ENCODE measurements around the gene IP6K1.
"Not testable (repeated sequence)": the region's sequence is repeated elsewhere in the genome, so short reads cannot be mapped to it uniquely, and the experiment has no call there.

IP6K1 gene

GRCh38 chr3:49761661-49762060 lies 24.7 kb downstream of the IP6K1 start:
- no peak for DNase-seq

GRCh38 chr3:49759226-49759625 lies 27.1 kb downstream of the IP6K1 start:
- no peak for DNase-seq

DNA sequence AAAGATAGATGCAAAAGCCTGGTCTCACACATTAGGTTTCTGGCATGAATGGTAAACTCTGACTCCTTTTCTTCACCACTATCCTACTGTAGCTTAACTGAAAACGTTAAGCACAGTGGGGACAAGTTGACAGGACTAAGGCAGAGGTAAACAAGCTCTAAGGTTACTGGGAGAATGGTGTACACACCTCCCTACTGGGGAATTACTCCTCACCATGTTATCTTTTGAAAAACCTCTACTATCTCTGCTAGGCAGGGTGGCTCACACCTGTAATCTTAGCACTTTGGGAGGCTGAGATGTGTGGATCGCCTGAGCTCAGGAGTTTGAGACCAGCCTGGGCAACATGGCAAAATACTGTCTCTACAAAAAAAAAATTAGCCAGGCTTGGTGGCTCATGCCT lies 29.1 kb downstream of the IP6K1 start:
- no peak for DNase-seq

DNA sequence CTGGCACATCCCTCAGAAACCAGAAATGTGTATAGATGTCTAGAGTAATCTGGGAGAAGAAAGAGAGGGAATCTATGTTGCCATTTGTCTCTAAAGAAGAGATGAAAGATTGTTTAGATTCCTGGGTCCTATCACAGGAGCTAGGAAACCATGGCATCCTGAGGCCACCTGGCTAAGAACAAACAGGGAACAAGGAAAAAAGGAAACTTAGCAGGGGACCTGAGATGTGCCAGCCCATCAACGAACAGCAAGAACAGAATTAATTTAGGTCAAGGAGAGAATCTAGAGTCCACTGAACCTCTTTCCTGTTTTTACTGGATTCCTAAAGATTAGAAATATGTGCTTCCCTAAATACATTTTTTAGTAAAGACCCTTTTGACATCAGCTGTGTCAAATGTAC lies 30.3 kb downstream of the IP6K1 start:
- DNase-seq, result no peak

DNA sequence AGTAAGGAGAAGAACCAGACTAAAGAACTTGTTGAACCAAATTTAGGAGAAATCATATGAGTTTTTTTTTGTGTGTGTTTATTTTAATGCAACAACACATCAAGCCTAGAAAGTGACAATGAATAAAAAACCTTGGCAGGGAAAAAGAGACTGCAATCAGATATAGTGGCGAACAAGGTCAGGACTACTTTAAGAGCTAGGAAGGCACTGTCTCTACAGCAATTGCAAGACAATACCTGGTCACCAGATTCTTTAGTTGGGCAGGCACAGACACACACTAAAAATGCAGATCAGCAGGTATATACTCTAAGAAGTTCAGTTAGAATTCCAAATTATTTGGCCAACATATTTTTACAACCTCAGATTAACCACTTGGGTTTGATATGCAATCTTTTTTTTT lies 31.8 kb downstream of the IP6K1 start:
- DNase-seq, result no peak

- no peak for DNase-seq
Observed at GRCh38 chr3:49751501-49751900, 34.8 kb downstream of the IP6K1 start.

- DNase-seq, result no peak
Observed at GRCh38 chr3:49750056-49750455, 36.3 kb downstream of the IP6K1 start.

DNA sequence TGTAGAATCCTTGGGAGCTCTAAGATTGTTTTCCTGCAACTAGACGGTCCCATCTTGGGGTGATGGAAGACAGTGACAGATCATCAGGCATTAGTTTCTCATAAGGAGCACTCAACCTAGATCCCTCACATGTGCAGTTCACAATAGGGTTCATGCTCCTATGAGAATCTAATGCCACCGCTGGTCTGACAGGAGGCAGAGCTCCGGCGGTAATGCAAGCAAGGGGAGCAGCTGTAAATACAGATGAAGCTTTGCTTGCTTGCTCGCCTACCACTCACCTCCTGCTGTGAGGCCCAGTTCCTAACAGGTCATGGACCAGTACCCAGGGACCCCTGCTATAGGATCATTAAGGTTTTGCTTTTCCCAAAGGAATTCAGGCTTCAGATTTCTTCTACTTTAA lies 37.5 kb downstream of the IP6K1 start:
- DNase-seq, result not testable (repeated sequence)

GRCh38 chr3:49747792-49748480 lies 38.4 kb downstream of the IP6K1 start:
- DNase-seq, result no peak

- DNase-seq, result no peak
Observed at GRCh38 chr3:49745986-49746385, 40.4 kb downstream of the IP6K1 start.

DNA sequence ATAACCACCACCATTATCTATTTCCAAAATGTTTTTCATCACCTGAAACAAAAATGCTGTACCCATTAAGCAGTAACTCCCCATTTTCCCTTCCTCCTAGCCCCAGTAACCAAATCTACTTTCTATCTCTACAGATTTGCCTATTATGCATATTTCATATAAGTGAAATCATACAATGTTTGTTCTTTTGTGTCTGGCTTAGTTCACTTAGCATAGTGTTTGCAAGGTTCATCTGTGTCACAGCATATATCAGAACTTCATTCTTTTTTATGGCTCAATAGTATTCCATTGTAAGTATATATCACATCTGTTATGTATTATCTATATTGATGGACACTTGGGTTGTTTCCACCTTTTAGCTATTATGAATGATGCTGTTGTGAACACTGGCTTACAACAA lies 45.9 kb downstream of the IP6K1 start:
- DNase-seq, result no peak

- DNase-seq, result no peak
Observed at GRCh38 chr3:49738067-49738713, 48.2 kb downstream of the IP6K1 start.

DNA sequence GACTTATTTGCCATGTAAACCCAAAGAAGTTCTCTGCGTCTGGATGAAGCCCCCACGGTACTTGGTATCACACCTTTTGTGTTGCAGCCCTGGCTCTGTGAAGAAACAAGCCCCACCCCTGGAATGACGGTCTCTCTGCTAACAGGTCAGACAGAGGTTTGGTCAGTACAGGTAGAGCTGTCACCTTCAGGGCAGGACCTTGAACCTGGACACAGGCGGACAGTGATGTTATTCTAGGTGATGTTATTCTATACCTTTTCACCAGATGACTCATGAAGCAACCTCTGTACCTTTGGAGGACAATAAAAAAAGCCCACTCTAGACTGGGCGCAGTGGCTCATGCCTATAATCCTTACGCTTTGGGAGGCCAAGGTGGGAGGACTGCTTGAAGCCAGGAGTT lies 51.6 kb downstream of the IP6K1 start:
- DNase-seq, result no peak

DNA sequence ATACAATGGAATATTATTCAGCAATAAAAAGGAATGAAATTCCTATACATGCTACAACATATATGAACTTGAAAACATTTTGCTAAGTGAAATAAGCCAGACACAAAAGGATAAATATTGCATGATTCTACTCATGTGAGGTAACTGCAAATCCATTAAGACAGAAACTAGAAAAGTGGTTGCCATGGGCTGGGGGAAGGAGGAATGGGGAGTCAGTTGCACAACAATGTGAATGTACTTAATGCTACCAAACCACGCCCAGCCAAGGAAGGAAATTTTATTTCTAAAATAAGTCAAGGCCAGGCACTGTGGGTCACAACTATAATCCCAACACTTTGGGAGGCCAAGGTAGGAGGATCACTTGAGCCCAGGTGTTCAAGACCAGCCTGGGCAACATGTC lies 52.8 kb downstream of the IP6K1 start:
- DNase-seq, result no peak

GRCh38 chr3:49732597-49732996 lies 53.7 kb downstream of the IP6K1 start:
- no peak for DNase-seq

DNA sequence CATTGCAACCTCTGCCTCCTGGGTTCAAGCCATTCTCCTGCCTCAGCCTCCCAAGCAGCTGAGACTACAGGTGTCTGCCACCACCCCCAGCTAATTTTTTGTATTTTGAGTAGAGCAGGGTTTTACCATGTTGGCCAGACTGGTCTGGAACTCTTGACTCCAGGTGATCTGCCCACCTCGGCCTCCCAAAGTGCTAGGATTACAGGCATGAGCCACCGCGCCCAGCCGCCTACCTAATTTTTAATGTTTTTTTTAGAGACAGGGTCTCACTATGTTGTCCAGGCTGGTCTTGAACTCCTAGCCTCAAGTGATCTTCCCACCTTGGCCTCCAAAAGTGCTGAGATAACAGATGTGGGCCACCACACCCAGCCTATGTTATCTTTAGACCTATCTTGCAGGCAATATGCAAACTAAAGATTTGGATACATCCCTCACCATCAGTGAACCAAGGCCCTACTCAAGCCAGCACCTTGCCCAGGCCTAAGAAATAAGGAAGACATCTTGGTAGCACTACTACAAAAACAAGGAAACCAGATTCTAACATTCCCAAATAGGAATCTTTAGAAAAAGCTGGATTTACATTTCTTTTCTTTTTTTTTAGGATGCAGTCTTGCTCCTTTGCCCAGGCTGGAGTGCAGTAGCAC lies 56.3 kb downstream of the IP6K1 start:
- DNase-seq, result no peak

DNA sequence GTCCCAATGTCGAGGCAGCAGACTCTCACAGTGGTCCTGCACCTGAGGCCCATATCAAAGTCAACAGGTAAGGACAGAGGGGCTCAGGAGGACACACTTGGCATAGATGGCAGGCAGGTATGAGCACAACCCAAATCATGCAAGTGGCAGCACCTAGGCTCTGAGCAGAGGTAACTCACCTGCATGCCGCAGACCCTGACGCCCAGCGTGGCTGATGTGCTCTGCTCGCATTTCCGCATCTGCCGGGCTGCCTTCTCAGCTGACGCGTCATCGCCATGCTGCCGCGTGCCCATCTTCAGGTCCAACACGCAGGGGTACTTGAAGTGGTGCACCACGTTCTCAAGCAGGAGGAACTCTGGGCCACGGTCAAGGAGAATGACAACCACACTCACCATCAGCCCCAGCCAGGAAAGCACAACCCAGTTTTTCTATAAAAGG lies 58.4 kb downstream of the IP6K1 start:
- no peak for DNase-seq

GRCh38 chr3:49727154-49727923 lies 59.0 kb downstream of the IP6K1 start:
- no peak for DNase-seq

DNA sequence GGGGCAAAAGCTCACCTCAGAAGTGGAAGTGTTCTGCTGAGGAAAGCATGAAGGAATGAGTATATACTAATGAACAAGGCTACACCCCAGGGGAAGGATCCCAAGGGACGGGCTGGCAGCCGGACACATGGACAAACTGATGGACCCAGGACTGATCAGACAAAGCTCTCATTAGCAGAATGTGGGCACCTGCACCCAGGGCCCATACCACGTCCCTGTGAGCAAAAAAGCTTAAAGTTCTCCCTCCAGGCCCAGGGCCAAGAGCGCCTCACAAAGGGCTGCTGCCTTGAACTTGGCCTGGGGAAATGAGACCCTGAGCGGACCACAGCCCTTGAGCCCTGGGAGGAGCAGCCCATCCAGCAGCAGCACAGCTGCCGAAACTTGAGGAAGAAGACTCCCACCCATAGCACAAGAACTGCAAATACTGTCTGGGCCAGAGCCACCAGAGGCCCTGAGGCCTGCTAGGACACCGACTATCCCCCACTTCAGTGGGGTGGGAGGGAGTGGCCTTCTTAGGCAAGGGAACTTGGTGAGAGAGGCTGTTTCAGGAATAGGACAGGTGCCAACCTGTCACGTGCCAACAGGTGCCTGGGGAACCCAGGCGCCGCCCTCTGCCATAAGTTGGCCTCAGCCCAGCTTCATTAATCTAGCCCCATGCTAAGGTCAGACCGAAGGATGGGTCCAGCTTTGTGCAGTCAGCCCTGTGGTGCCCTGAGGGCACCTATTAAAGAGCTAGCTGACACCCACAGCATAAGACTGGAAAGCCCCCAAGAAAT lies 60.2 kb downstream of the IP6K1 start:
- DNase-seq, result no peak

DNA sequence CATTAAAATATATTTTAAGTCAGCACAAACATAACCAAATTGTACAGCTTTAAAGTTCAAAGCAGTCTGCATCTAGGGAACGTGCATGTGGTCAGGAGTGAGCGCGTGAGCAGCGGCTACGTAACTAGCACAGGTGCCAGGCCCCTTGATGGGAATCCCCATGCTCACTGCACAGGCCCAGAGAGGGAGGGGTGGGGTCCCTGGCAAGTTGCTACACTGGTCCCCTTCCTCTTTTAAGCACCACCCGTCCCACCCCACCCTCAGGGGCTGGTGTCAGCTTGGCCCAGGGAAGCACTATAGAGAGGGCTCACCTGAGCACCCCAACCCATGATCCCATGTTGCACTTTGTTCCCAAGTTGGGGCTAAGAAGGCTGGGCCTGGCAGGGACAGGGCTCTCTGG lies 61.8 kb downstream of the IP6K1 start:
- peak; percentile 60 for DNase-seq

- DNase-seq, result peak; percentile 93
Observed at GRCh38 chr3:49723628-49724551, 62.5 kb downstream of the IP6K1 start, which contains the start of gene GMPPB. Gene GMPPB (minus strand): TSS chr3:49723951. CDS start chr3:49723726, 225 bp downstream.

DNA sequence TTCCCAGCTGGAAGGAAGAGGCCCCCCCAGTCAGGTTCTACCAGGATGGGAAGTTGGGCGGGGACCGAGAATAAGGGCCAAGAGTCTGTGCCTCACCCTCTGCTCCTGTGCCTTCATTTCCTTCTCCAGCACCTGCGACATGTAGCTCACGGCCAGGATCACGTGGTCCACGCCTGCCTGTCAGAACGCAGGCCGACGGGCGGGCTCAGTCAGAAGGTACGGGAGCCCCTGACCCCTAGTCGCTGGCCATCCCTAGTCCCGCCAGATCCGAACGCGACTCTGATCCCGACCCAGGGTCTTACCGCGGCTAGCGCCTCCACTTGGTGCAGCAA lies 63.1 kb downstream of the IP6K1 start:
- peak; percentile 63 for DNase-seq
